ENCODE data around the gene ADAMTS18. TPM values are rescaled to one million over a fixed set of nuclear protein-coding genes. Genes with fewer than 3 reads are reported as not detected.

The ADAMTS18 gene
- total RNA-seq, 1 experiment from 2014 or later = not detected

- BruUV-seq (replicated peaks) = no TSS peak
- H3K27me3 ChIP-seq (ENCODE audit: insufficient read depth, low read depth) = no peaks in the 10 kb centered on the region
- H3K4me3 ChIP-seq = peak overlapping the region; percentile 12; the same call in 1 of the 2 replicates
- peaks cover 37% of the 10 kb centered on the region for H3K4me1 ChIP-seq (replicated peaks; ENCODE audit: insufficient read depth)
- no peaks in the 10 kb centered on the region for H3K9me3 ChIP-seq (ENCODE audit: insufficient read depth, low read depth)
- no peaks in the 10 kb centered on the region for H3K9me2 ChIP-seq (ENCODE audit: insufficient read depth)
- no peaks in the 10 kb centered on the region for H3K36me3 ChIP-seq (ENCODE audit: low read depth)
- TF ChIP-seq CTCF (conservative IDR thresholded peaks at IDR 0.05) = no peak
- TF ChIP-seq EZH2 (IDR thresholded peaks at IDR 0.05; ENCODE audit: low read depth) = no peak
- H3K27ac ChIP-seq = peak overlapping the region; percentile 67
- DNase-seq = peak in 1 of 2 experiments; percentile 55
- no peaks in the 10 kb centered on the region for H4K20me1 ChIP-seq (ENCODE audit: insufficient read depth)
- intact Hi-C loops (cut with micrococcal nuclease; ENCODE audit: unreplicated experiment) = no loop called here
- H3K79me2 ChIP-seq (ENCODE audit: low read depth) = no peaks in the 10 kb centered on the region
- ChIA-PET CTCF (no interaction called here), POLR2A (ENCODE audit: unreplicated experiment) (interaction anchor here (0.7 kb wide), 1 partner anchor 86 kb away, joined by 3 read pairs; no protein-coding TSS in a partner anchor)
- H2AFZ ChIP-seq = no peak overlapping the region
- H3K4me2 ChIP-seq = peak overlapping the region; percentile 57
- peaks cover 26% of the 10 kb centered on the region for H3F3A ChIP-seq (ENCODE audit: insufficient read depth, low read depth)
Measured at GRCh38 chr16:77297996-77298395, 136.8 kb downstream of the ADAMTS18 start.

DNA sequence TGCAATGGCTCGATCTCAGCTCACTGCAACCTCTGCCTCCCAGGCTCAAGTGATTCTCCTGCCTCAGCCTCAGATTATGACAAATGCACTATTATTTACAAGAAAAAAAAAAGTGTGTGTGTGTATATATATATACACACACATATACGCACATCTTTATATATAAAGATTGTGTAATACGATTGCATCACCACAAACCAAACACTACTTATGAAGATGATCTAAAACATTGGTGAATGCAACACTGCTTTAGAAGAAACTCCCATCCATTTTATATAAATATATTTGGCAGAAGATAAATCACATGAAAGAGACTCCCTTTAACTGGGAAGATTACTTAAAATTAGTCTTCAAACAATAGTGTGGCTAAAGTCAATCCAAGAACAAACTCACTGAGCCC lies 138.9 kb downstream of the ADAMTS18 start:
- Histone ChIP-seq H3K4me2 (no peak overlapping the region), H3K79me2 (ENCODE audit: low read depth) (no peaks in the 10 kb centered on the region), H3K4me1 (replicated peaks; ENCODE audit: insufficient read depth) (peaks cover 44% of the 10 kb centered on the region), H3K9me3 (ENCODE audit: insufficient read depth, low read depth) (no peaks in the 10 kb centered on the region), H3K27me3 (ENCODE audit: insufficient read depth, low read depth) (no peaks in the 10 kb centered on the region), H3K36me3 (ENCODE audit: low read depth) (no peaks in the 10 kb centered on the region), H3K9me2 (ENCODE audit: insufficient read depth) (no peaks in the 10 kb centered on the region), H2AFZ (no peak overlapping the region), H4K20me1 (ENCODE audit: insufficient read depth) (no peaks in the 10 kb centered on the region), H3F3A (ENCODE audit: insufficient read depth, low read depth) (peaks cover 26% of the 10 kb centered on the region), H3K4me3 (no peak overlapping the region), H3K27ac (no peak overlapping the region)
- DNase-seq = no peak
- POLR2A ChIA-PET (ENCODE audit: unreplicated experiment) = no interaction called here
- no TSS peak for BruUV-seq (replicated peaks)
- TF ChIP-seq EZH2 (IDR thresholded peaks at IDR 0.05; ENCODE audit: low read depth) = no peak
- no peak for TF ChIP-seq CTCF (conservative IDR thresholded peaks at IDR 0.05)
- intact Hi-C loops (cut with micrococcal nuclease; ENCODE audit: unreplicated experiment) = no loop called here
- CTCF ChIA-PET = no interaction called here

- CTCF ChIA-PET = no interaction called here
- H2AFZ ChIP-seq = no peak overlapping the region
Measured at GRCh38 chr16:77290451-77291115, 144.3 kb downstream of the ADAMTS18 start.

More at GRCh38 chr16:77290451-77291115, 144.3 kb downstream of the ADAMTS18 start:
- H3K4me3 ChIP-seq = no peak overlapping the region
- TF ChIP-seq CTCF (conservative IDR thresholded peaks at IDR 0.05) (no peak), EZH2 (IDR thresholded peaks at IDR 0.05; ENCODE audit: low read depth) (no peak)
- no peaks in the 10 kb centered on the region for H3K27me3 ChIP-seq (ENCODE audit: insufficient read depth, low read depth)
- peak overlapping the region; percentile 63; the same call in 1 of the 2 replicates for H3K4me2 ChIP-seq
- no peaks in the 10 kb centered on the region for H3K9me2 ChIP-seq (ENCODE audit: insufficient read depth)
- POLR2A ChIA-PET (ENCODE audit: unreplicated experiment) = no interaction called here
- H4K20me1 ChIP-seq (ENCODE audit: insufficient read depth) = no peaks in the 10 kb centered on the region
- peaks cover 40% of the 10 kb centered on the region for H3K4me1 ChIP-seq (replicated peaks; ENCODE audit: insufficient read depth)
- DNase-seq = peak in 1 of 2 experiments; percentile 59
- H3K36me3 ChIP-seq (ENCODE audit: low read depth) = no peaks in the 10 kb centered on the region
- intact Hi-C loops (cut with micrococcal nuclease; ENCODE audit: unreplicated experiment) = no loop called here
- H3K27ac ChIP-seq = peak overlapping the region; percentile 82
- no peaks in the 10 kb centered on the region for H3K9me3 ChIP-seq (ENCODE audit: insufficient read depth, low read depth)
- H3K79me2 ChIP-seq (ENCODE audit: low read depth) = no peaks in the 10 kb centered on the region
- BruUV-seq (replicated peaks) = no TSS peak
- H3F3A ChIP-seq (ENCODE audit: insufficient read depth, low read depth) = peaks cover 32% of the 10 kb centered on the region
